Suppressor macrophage treated with lipopolysaccharide for 1 hour (primary cell): Measurements from ENCODE around the gene TMEM266.

Source experiments
- DNase-seq, 3 donors: peaks; one replicate each; pipeline ENCODE4 v3.0.0-alpha.2; 2020 to 2022

TMEM266 gene

GRCh38 chr15:76162784-76163456 is 103.1 kb downstream of the TMEM266 start:
- no peak for DNase-seq

- peak; percentile 48 to 71 (median 55) for DNase-seq
Measured at GRCh38 chr15:76163457-76164295, 103.9 kb downstream of the TMEM266 start.

- no peak for DNase-seq
Measured at GRCh38 chr15:76164602-76165001, 104.8 kb downstream of the TMEM266 start.

- no peak for DNase-seq
Measured at GRCh38 chr15:76165951-76166350, 106.2 kb downstream of the TMEM266 start.

- no peak for DNase-seq
Measured at GRCh38 chr15:76168237-76168984, 108.6 kb downstream of the TMEM266 start.

- DNase-seq: peak; percentile 47 to 60 (median 58)
Measured at GRCh38 chr15:76169018-76169417, 109.2 kb downstream of the TMEM266 start.

GRCh38 chr15:76169911-76170800 is 110.4 kb downstream of the TMEM266 start:
- DNase-seq: peak; percentile 56 to 70 (median 63)

- DNase-seq: no peak
Measured at GRCh38 chr15:76172782-76173181, 113.0 kb downstream of the TMEM266 start.

- no peak for DNase-seq
Measured at GRCh38 chr15:76173317-76173834, 113.6 kb downstream of the TMEM266 start.

- no peak for DNase-seq
Measured at GRCh38 chr15:76174654-76175053, 114.9 kb downstream of the TMEM266 start.

- DNase-seq: no peak
Measured at GRCh38 chr15:76175442-76175841, 115.7 kb downstream of the TMEM266 start.

GRCh38 chr15:76176059-76176458 is 116.3 kb downstream of the TMEM266 start:
- no peak for DNase-seq

GRCh38 chr15:76176487-76177085 is 116.8 kb downstream of the TMEM266 start:
- DNase-seq: no peak

GRCh38 chr15:76177491-76178040 is 117.8 kb downstream of the TMEM266 start:
- no peak for DNase-seq

GRCh38 chr15:76178296-76179000 is 118.7 kb downstream of the TMEM266 start:
- DNase-seq: no peak

- DNase-seq: no peak
Measured at GRCh38 chr15:76179023-76179422, 119.2 kb downstream of the TMEM266 start.

- DNase-seq: no peak
Measured at GRCh38 chr15:76180321-76180720, 120.5 kb downstream of the TMEM266 start.

- DNase-seq: no peak
Measured at GRCh38 chr15:76181705-76182107, 121.9 kb downstream of the TMEM266 start.

GRCh38 chr15:76183930-76184649 is 124.3 kb downstream of the TMEM266 start:
- DNase-seq: no peak

GRCh38 chr15:76184650-76185035 is 124.9 kb downstream of the TMEM266 start:
- no peak for DNase-seq
